Measurements from ENCODE around the gene OPALIN.

DNA sequence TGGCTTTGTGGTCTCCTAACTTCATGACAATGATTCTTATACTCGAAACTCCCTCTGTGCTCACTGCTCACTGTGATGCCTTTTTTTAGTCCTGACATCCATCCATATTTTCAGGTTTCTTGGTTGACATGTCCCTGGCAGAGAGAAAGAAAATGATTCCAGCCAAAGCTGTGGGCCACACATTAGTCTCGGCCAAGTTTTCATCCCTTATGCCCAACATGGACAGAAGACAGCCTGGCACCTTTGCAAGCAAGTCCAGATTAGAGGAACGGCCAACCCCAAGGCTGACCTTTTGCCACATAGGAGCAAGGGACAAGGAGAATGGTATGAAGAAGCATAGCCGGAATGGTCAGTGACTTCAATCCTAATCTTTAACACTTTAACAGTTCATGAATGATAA, 8.7 kb upstream of the OPALIN start:
- TF ChIP-seq, protein P1, sequence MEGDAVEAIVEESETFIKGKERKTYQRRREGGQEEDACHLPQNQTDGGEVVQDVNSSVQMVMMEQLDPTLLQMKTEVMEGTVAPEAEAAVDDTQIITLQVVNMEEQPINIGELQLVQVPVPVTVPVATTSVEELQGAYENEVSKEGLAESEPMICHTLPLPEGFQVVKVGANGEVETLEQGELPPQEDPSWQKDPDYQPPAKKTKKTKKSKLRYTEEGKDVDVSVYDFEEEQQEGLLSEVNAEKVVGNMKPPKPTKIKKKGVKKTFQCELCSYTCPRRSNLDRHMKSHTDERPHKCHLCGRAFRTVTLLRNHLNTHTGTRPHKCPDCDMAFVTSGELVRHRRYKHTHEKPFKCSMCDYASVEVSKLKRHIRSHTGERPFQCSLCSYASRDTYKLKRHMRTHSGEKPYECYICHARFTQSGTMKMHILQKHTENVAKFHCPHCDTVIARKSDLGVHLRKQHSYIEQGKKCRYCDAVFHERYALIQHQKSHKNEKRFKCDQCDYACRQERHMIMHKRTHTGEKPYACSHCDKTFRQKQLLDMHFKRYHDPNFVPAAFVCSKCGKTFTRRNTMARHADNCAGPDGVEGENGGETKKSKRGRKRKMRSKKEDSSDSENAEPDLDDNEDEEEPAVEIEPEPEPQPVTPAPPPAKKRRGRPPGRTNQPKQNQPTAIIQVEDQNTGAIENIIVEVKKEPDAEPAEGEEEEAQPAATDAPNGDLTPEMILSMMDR (IDR thresholded peaks at IDR 0.05) = no peak
- TF ChIP-seq TCF7L2 (IDR thresholded peaks at IDR 0.05; ENCODE audit: low read depth, low read length) = no peak
- TF ChIP-seq SIN3A (IDR thresholded peaks at IDR 0.05; ENCODE audit: borderline replicate concordance, insufficient read depth, low read depth, low read length) = no peak

Measured in Panc1 (cell line).